ENCODE measurements around the gene DAPK1. TPM values are rescaled to one million over a fixed set of nuclear protein-coding genes. Genes with fewer than 3 reads are reported as not detected.
"Not testable (repeated sequence)": the region's sequence is repeated elsewhere in the genome, so short reads cannot be mapped to it uniquely, and the experiment has no call there.

The DAPK1 gene
- total RNA-seq, 1 experiment from 2014 or later: 0.03 TPM

- no peak for DNase-seq (ENCODE audit: low read depth)
Observed at GRCh38 chr9:87542141-87542540, 44.5 kb downstream of the DAPK1 start.

GRCh38 chr9:87543251-87543650, 45.6 kb downstream of the DAPK1 start:
- DNase-seq (ENCODE audit: low read depth): no peak

- no peak for DNase-seq (ENCODE audit: low read depth)
Observed at GRCh38 chr9:87545858-87546257, 48.2 kb downstream of the DAPK1 start.

GRCh38 chr9:87546704-87547103, 49.0 kb downstream of the DAPK1 start:
- no peak for DNase-seq (ENCODE audit: low read depth)

GRCh38 chr9:87547671-87548081, 50.0 kb downstream of the DAPK1 start:
- DNase-seq (ENCODE audit: low read depth): peak; percentile 17

- DNase-seq (ENCODE audit: low read depth): no peak
Observed at GRCh38 chr9:87548159-87548558, 50.5 kb downstream of the DAPK1 start.

DNA sequence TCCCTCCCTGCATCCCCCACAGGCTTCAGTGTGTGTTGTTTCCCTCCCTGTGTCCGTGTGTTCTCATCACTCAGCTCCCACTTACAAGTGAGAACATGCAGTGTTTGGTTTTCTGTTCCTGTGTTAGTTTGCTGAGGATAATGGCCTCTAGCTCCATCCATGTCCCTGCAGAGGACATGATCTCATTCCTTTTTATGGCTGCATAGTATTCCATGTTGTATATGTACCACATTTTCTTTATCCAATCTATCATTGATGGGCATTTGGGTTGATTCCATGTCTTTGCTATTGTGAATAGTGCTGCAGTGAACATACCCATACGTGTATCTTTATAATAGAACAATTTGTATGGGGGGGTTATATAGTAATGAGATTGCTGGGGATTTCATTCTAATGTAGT, 51.4 kb downstream of the DAPK1 start:
- DNase-seq (ENCODE audit: low read depth): not testable (repeated sequence)

- no peak for DNase-seq (ENCODE audit: low read depth)
Observed at GRCh38 chr9:87549791-87550190, 52.1 kb downstream of the DAPK1 start.

DNA sequence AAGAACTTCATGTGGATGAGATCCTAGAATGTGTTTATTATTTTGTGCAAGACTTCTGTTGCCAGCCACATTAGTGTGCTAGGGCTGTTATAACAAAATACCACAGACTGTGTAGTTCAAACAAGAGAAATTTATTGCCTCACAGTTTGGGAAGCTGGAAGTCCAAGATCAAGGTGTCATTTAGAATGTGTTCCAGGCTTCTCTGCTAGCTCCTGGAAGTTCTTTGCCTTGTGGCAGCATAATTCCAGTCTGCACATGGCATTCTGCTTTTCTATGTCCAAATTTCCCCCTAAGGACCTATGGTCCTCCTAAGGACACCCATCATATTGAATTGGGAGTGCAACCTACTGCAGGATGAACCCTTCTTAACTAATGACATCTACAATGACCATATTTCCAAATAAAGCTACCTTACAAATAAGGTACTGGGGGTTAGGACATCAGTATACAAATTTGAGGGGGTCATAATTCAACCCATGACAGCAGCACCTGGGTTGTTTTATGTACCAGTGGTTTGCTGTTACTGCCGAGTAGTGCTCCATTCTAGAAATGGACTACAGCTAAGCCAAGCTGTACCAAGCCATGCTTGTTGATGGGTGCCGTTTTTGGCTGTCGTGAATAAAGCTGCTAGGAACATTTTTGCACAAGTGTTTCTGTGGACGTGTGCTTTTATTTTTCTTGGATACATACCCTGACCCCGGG, 52.7 kb downstream of the DAPK1 start:
- no peak for DNase-seq (ENCODE audit: low read depth)

DNA sequence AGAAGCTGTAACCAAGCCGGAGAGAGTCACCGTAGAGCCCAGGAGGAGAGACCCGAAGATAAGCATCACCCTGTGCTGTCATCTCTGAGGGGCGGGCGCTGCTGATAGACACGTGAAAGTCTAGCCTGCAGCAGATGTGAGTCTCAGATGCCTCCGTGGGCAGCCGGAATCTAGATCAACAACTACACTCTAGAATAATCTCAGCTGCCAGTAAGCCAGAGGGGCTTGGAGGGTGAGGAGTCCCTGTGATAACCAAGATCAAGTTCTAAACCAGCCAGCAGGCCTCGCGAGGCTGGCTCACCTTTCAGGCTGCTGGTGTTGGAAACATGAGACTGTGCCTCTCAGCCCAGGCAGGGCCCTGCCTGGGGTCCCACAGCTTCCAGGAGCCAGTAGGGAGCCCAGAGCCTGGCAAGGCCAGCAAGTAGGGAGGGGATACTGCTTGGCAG, 54.1 kb downstream of the DAPK1 start:
- DNase-seq (ENCODE audit: low read depth): no peak

DNA sequence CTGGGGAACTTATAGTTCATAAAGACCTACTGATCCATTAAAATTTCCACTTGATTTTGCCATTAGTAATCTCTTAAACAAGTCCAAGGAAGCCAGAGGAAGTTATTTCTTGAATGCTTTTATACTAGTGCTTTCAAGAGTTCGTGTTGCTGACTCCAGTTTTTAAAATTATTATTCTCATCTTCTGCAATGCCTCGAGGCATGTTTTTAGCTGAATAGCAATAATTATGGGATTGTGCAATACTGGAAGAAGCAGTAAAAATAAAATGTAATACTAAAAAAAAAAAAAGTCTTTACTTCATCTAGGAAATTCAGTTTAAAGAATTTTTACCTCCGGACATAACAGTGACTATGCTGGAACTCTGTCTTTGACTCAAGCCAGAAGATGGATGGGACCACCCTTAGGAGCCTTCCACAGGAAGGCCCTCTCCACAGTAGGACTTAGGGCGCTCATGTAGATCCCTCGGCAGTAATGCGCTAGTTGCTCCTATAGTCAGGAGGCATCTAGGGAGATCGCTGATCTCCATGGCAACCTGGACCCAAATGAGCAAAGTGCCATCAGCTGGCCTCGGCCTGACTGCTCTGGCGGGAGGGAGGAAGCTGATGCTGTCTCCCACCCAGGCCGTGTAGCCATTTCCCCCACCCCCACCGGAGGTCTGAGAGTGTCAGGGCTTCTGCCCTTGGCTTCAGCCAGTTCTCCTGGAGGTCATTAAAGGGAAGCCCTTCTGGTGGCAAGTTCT, 56.7 kb downstream of the DAPK1 start:
- DNase-seq (ENCODE audit: low read depth): no peak

GRCh38 chr9:87554976-87555375, 57.3 kb downstream of the DAPK1 start:
- no peak for DNase-seq (ENCODE audit: low read depth)

GRCh38 chr9:87556039-87556438, 58.4 kb downstream of the DAPK1 start:
- DNase-seq (ENCODE audit: low read depth): no peak

DNA sequence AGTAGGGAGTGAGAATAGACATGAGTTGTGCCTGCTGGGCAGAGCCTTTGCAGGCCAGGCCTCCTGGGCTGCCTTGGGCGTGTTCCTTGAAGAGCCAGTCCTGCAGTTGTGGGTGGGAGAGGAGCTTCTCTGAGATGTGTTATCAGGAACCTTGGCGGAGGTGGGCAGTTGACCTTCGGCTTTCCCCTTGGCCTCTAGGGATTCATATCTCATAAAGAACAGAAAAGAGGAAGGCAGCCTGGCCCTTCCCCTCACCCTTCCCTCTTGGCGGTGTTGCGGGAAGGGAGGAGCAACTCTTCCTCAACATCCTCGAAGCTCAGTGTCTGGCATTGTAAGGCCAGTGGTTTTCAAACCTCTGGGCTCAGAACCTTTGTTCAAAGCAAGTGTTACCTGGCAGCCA, 59.2 kb downstream of the DAPK1 start:
- no peak for DNase-seq (ENCODE audit: low read depth)

GRCh38 chr9:87557996-87558395, 60.3 kb downstream of the DAPK1 start:
- DNase-seq (ENCODE audit: low read depth): no peak

DNA sequence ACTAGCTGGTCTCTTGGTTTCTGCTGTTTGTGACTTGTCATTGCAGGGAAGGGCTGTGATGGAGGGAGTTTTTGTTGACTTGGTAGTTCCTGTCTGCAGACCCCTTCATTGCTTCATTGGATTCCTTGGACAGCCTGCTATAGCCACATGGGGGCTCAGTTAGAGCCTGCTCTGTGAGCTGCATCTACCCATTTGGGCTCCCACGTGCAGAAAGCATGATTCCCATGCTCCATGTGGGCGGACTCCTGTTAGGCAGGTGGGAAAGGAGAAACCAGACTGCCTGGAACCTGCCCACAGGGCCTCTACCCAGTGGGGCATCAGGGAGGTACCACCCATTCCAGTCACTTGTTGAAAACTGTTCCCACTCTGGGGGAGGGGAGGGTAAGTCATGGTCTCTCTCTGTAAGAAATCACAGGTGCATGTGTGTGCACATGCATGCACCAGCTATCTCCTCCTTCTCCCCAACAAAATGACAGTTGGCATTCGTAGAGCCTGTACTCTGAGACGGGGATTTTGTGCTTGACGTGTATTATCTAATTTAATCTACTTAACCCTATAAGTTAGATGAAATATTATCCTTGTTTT, 61.0 kb downstream of the DAPK1 start:
- DNase-seq (ENCODE audit: low read depth): no peak

- DNase-seq (ENCODE audit: low read depth): no peak
Observed at GRCh38 chr9:87562062-87562461, 64.4 kb downstream of the DAPK1 start.

- DNase-seq (ENCODE audit: low read depth): no peak
Observed at GRCh38 chr9:87562530-87563170, 65.0 kb downstream of the DAPK1 start.

DNA sequence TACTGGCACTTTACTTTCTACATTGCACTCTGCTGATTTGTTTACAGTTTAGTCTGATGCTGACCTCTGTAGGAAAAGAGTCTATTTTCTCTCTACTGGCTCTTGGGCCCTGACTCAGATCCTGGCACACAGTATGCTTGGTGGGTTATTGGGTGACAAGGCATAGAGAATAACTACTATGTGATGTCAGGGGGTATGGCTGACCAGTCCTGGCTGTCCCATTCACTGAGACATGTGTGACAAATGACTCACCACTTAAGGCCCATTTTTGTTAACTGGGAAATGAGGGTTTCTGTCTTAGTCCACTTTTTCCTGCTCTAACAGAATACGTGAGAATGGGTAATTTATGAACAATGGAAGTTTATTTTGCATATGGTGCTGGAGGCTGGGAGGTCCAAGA, 66.4 kb downstream of the DAPK1 start:
- no peak for DNase-seq (ENCODE audit: low read depth)

GRCh38 chr9:87564791-87565241, 67.1 kb downstream of the DAPK1 start:
- DNase-seq (ENCODE audit: low read depth): no peak

- no peak for DNase-seq (ENCODE audit: low read depth)
Observed at GRCh38 chr9:87567001-87567400, 69.3 kb downstream of the DAPK1 start.

DNA sequence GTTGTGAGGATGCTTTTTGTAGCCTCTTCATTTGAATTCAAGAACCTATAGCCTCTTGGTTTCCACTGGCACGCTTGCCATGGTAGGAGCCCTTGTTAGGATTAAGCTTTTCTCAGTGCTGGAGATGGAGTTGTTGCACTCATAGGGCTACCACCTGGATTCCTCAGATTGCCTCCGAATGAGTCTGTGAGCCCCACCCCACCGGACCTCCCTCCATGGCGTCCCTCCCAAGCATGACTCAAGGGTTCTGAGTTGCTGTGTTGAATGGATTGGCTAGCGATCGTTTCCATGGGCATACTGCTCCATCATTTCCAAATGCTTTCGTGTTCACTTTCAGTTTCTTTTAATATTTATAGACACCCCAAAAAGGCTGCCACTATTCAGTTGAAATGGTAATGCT, 69.9 kb downstream of the DAPK1 start:
- DNase-seq (ENCODE audit: low read depth): peak; percentile 10
